Measurements from ENCODE around the gene RASD2.

DNA sequence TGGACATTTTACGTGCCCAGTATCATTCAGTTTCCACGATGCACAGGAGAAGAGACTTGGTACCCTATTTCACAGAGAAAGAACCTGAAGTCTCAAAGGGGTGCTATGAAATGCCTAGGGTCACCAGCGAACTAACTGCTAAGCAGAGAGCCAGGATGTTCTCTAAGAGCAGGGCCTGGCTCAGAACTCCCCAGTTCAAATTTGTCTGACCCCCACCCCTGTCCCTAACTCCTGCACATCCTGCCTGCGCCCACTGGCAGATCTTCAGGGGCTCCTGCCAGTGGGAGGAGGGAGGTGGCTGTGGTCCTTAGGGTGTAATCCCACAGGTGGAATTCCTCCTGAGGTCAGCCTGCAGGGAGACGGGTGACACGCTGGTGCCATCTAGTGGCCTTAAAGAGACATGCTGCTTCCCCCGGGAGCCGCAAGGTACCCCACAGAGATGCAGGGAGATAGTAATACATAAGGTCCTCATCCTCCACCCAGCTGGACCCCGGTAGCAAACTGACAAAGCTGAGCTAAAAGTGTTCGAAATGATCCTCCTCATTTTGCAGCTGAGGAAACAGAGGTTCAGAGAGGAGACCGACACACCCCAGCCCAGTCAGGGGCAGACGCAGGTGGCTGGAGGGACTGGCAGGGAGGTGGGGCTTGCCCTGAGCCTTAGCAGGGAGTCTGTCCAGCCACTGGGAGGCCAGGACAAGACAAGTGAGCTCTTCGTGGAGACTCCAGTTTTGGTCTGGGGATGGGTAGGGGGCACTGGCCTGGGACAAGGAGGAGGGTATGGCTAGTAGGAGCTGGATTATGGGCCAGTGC is 42.4 kb downstream of the RASD2 start:
- TF ChIP-seq, protein P1, sequence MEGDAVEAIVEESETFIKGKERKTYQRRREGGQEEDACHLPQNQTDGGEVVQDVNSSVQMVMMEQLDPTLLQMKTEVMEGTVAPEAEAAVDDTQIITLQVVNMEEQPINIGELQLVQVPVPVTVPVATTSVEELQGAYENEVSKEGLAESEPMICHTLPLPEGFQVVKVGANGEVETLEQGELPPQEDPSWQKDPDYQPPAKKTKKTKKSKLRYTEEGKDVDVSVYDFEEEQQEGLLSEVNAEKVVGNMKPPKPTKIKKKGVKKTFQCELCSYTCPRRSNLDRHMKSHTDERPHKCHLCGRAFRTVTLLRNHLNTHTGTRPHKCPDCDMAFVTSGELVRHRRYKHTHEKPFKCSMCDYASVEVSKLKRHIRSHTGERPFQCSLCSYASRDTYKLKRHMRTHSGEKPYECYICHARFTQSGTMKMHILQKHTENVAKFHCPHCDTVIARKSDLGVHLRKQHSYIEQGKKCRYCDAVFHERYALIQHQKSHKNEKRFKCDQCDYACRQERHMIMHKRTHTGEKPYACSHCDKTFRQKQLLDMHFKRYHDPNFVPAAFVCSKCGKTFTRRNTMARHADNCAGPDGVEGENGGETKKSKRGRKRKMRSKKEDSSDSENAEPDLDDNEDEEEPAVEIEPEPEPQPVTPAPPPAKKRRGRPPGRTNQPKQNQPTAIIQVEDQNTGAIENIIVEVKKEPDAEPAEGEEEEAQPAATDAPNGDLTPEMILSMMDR (IDR thresholded peaks at IDR 0.05), result peak in 3 of 4 experiments; percentile 89 to 96 (median 95)
- no peak for TF ChIP-seq POLR2A (IDR thresholded peaks at IDR 0.05)
